Activated CD4-positive, alpha-beta T cell treated with anti-CD3 and anti-CD28 coated beads, Interleukin-2, amount 50 U/mL, for 24 hours (primary cell): ENCODE results near the gene RPL29.

Experiments
- DNase-seq, 2 donors: peaks; one replicate each; pipeline ENCODE4 v3.0.0-alpha.2; 2020; ENCODE audit warnings: low read depth in 1 of 2, low spot score in 1 of 2

The RPL29 gene

GRCh38 chr3:51947215-51947900 lies 48.3 kb downstream of the RPL29 start:
- no peak for DNase-seq

- no peak for DNase-seq
Measured at GRCh38 chr3:51946796-51947195, 48.9 kb downstream of the RPL29 start.

GRCh38 chr3:51945926-51946705 lies 49.6 kb downstream of the RPL29 start:
- DNase-seq = no peak

GRCh38 chr3:51945031-51945840 lies 50.5 kb downstream of the RPL29 start:
- no peak for DNase-seq

GRCh38 chr3:51944451-51945021 lies 51.2 kb downstream of the RPL29 start:
- no peak for DNase-seq
